Astrocyte (in vitro differentiated cells and primary cell): ENCODE data around the gene TUSC7. TPM values are rescaled to one million over a fixed set of nuclear protein-coding genes. Genes with fewer than 3 reads are reported as not detected.
A peak's percentile ranks its signal among the peaks of the same experiment; 100 is the strongest.

Experiments
- DNase-seq: peaks from one replicate; pipeline ENCODE4 v3.0.0-alpha.2; 2010; ENCODE audit warnings: low read depth
- FAIRE-seq: peaks from 2 replicates; lab custom pipeline; 2011; peaks lifted over from hg19 to GRCh38; lab: Jason Lieb, UNC
- H2AFZ ChIP-seq: 2 replicates; pipeline ENCODE4 v1.6.0; 2012; ENCODE audit warnings: low read depth, low read length, inconsistent platforms
- H3K27ac ChIP-seq: 2 replicates; pipeline ENCODE4 v1.5.1; 2011; ENCODE audit warnings: low read depth, low read length, inconsistent platforms
- H3K27me3 ChIP-seq: 2 replicates; pipeline ENCODE4 v1.6.0; 2011; ENCODE audit warnings: low read length, inconsistent platforms; ENCODE audit not compliant: insufficient read depth
- H3K36me3 ChIP-seq: 2 replicates; pipeline ENCODE4 v1.5.1; 2011; ENCODE audit warnings: low read length, inconsistent platforms; ENCODE audit not compliant: insufficient read depth
- H3K4me1 ChIP-seq: 2 replicates; pipeline ENCODE4 v1.5.1; 2011; ENCODE audit warnings: low read length, inconsistent platforms; ENCODE audit not compliant: insufficient read depth
- H3K4me2 ChIP-seq: 2 replicates; pipeline ENCODE4 v1.6.0; 2012; ENCODE audit warnings: low read length, inconsistent platforms
- H3K4me3 ChIP-seq: 2 replicates; pipeline ENCODE4 v1.5.1; 2011; ENCODE audit warnings: low read depth, mild to moderate bottlenecking, low read length, inconsistent platforms; ENCODE audit not compliant: insufficient read depth
- H3K79me2 ChIP-seq: 2 replicates; pipeline ENCODE4 v1.6.0; 2012; ENCODE audit warnings: mild to moderate bottlenecking, low read length, inconsistent platforms; ENCODE audit not compliant: insufficient read depth
- H3K9ac ChIP-seq: 2 replicates; pipeline ENCODE4 v1.6.0; 2012; ENCODE audit warnings: mild to moderate bottlenecking, low read length, inconsistent platforms
- H3K9me3 ChIP-seq: 2 replicates; pipeline ENCODE4 v1.5.1; 2012; ENCODE audit warnings: low read depth, mild to moderate bottlenecking, low read length, inconsistent platforms; ENCODE audit not compliant: insufficient read depth
- H4K20me1 ChIP-seq: 2 replicates; pipeline ENCODE4 v1.6.0; 2012; ENCODE audit warnings: low read length, inconsistent platforms; ENCODE audit not compliant: insufficient read depth
- H3K27ac Mint-ChIP-seq: one replicate; pipeline ENCODE4 v1.8.0; 2021; ENCODE audit warnings: mild to moderate bottlenecking, mixed read lengths; ENCODE audit not compliant: unreplicated experiment
- H3K27me3 Mint-ChIP-seq: one replicate; pipeline ENCODE4 v1.8.0; 2021; ENCODE audit warnings: low read depth, mixed read lengths; ENCODE audit not compliant: unreplicated experiment
- H3K36me3 Mint-ChIP-seq: one replicate; pipeline ENCODE4 v1.8.0; 2021; ENCODE audit warnings: low read depth, mixed read lengths; ENCODE audit not compliant: unreplicated experiment
- H3K4me1 Mint-ChIP-seq: one replicate; pipeline ENCODE4 v1.8.0; 2021; ENCODE audit warnings: low read depth, mixed read lengths; ENCODE audit not compliant: unreplicated experiment
- H3K4me3 Mint-ChIP-seq: one replicate; pipeline ENCODE4 v1.8.0; 2021; ENCODE audit warnings: mild to moderate bottlenecking, moderate library complexity, mixed read lengths; ENCODE audit not compliant: unreplicated experiment
- H3K9me3 Mint-ChIP-seq: one replicate; pipeline ENCODE4 v1.8.0; 2021; ENCODE audit warnings: mild to moderate bottlenecking, mixed read lengths; ENCODE audit not compliant: unreplicated experiment
- CTCF ChIP-seq: IDR thresholded peaks from 2 replicates; pipeline ENCODE4 v1.5.1; 2011; ENCODE audit warnings: low read depth, mild to moderate bottlenecking, inconsistent platforms, low read length, moderate library complexity; ENCODE audit not compliant: insufficient read depth
- EZH2 ChIP-seq: IDR thresholded peaks from 2 replicates; pipeline ENCODE4 v1.6.1; 2012; ENCODE audit warnings: mild to moderate bottlenecking, low read length, inconsistent platforms; ENCODE audit not compliant: insufficient read depth
- total RNA-seq: library from RNA; stranded (reverse); gene quantifications from 2 replicates; pipeline ENCODE4 v1.2.1, GENCODE V29; 2021

The TUSC7 gene
- total RNA-seq, 1 donor from 2014 or later = not detected

GRCh38 chr3:116716490-116716889 is 6.9 kb downstream of the TUSC7 start:
- Histone ChIP-seq H3K4me3 (no peak overlapping the region), H4K20me1 (no peaks in the 10 kb centered on the region), H3K4me2 (no peak overlapping the region), H3K9me3 (no peaks in the 10 kb centered on the region), H3K27ac (no peak overlapping the region), H3K27me3 (no peaks in the 10 kb centered on the region), H2AFZ (peak overlapping the region; percentile 30), H3K4me1 (no peaks in the 10 kb centered on the region), H3K79me2 (no peaks in the 10 kb centered on the region), H3K9ac (no peak overlapping the region), H3K36me3 (no peaks in the 10 kb centered on the region)
- TF ChIP-seq EZH2 = no peak
- TF ChIP-seq CTCF = no peak
- H3K27ac Mint-ChIP-seq = peak overlapping the region; percentile 48
- no peak overlapping the region for H3K4me3 Mint-ChIP-seq
- H3K36me3 Mint-ChIP-seq = no peaks in the 10 kb centered on the region
- H3K4me1 Mint-ChIP-seq = peaks cover 9% of the 10 kb centered on the region
- H3K27me3 Mint-ChIP-seq = no peaks in the 10 kb centered on the region
- FAIRE-seq (no peak), DNase-seq (no peak)
- H3K9me3 Mint-ChIP-seq = no peaks in the 10 kb centered on the region

- TF ChIP-seq EZH2 = no peak
- TF ChIP-seq CTCF = no peak
- Histone ChIP-seq H3K9me3 (no peaks in the 10 kb centered on the region), H3K36me3 (no peaks in the 10 kb centered on the region), H3K79me2 (no peaks in the 10 kb centered on the region), H3K4me1 (no peaks in the 10 kb centered on the region), H3K9ac (no peak overlapping the region), H4K20me1 (no peaks in the 10 kb centered on the region), H3K27me3 (no peaks in the 10 kb centered on the region), H3K4me2 (no peak overlapping the region), H2AFZ (no peak overlapping the region), H3K27ac (no peak overlapping the region), H3K4me3 (no peak overlapping the region)
- no peak for FAIRE-seq
- Mint-ChIP-seq H3K4me3 (no peak overlapping the region), H3K9me3 (no peaks in the 10 kb centered on the region), H3K36me3 (no peaks in the 10 kb centered on the region), H3K4me1 (peaks cover 9% of the 10 kb centered on the region), H3K27ac (no peak overlapping the region), H3K27me3 (no peaks in the 10 kb centered on the region)
- DNase-seq = no peak
Observed at GRCh38 chr3:116717566-116717965, 8.0 kb downstream of the TUSC7 start.

GRCh38 chr3:116728454-116728853 is 18.9 kb downstream of the TUSC7 start:
- Mint-ChIP-seq H3K4me3 (no peak overlapping the region), H3K9me3 (no peaks in the 10 kb centered on the region), H3K4me1 (no peaks in the 10 kb centered on the region), H3K36me3 (no peaks in the 10 kb centered on the region), H3K27ac (no peak overlapping the region), H3K27me3 (no peaks in the 10 kb centered on the region)
- Histone ChIP-seq H2AFZ (no peak overlapping the region), H3K79me2 (no peaks in the 10 kb centered on the region), H3K4me3 (no peak overlapping the region), H3K9ac (no peak overlapping the region), H3K9me3 (no peaks in the 10 kb centered on the region), H3K36me3 (no peaks in the 10 kb centered on the region), H4K20me1 (no peaks in the 10 kb centered on the region), H3K4me1 (no peaks in the 10 kb centered on the region), H3K4me2 (no peak overlapping the region), H3K27ac (no peak overlapping the region), H3K27me3 (no peaks in the 10 kb centered on the region)
- FAIRE-seq (no peak), DNase-seq (no peak)
- no peak for TF ChIP-seq EZH2
- no peak for TF ChIP-seq CTCF
